Measurements from ENCODE around the gene OVCA2. TPM values are rescaled to one million over a fixed set of nuclear protein-coding genes. Genes with fewer than 3 reads are reported as not detected.

Gene OVCA2
- total RNA-seq, 1 experiment from 2014 or later: 27.3 TPM

- ChIA-PET POLR2A (no interaction called here), CTCF (no interaction called here), RAD21 (ENCODE audit: low non-redundant PET in 1 of 2, low total read pairs in 2 of 2, uncharacterized antibody in 2 of 2, unreplicated experiment in 2 of 2) (no interaction called here)
- Histone ChIP-seq H3K9me2 (ENCODE audit: insufficient read depth) (no peaks in the 10 kb centered on the region), H3K4me2 (ENCODE audit: low read length) (no peak overlapping the region), H3K27me3 (ENCODE audit: insufficient read depth, low read length) (no peaks in the 10 kb centered on the region), H3K9ac (ENCODE audit: low read length) (no peak overlapping the region), H3K4me3 (replicated peaks in 1 of 2; ENCODE audit: low read depth in 1 of 2, low read length in 2 of 2) (no peak overlapping the region), H3K36me3 (ENCODE audit: control insufficient read depth in 1 of 2, insufficient read depth in 2 of 2, low read length in 2 of 2) (no peaks in the 10 kb centered on the region), H4K20me1 (ENCODE audit: insufficient read depth) (no peaks in the 10 kb centered on the region), H2AFZ (ENCODE audit: low read depth, low read length, poor library complexity, severe bottlenecking) (no peak overlapping the region), H3K27ac (ENCODE audit: low read depth, low read length) (no peak overlapping the region), H3K9me3 (ENCODE audit: control insufficient read depth in 1 of 2, insufficient read depth in 1 of 2, low read depth in 1 of 2, low read length in 2 of 2) (no peaks in the 10 kb centered on the region), H3K79me2 (ENCODE audit: insufficient read depth, low read length) (no peaks in the 10 kb centered on the region), H3K4me1 (ENCODE audit: control insufficient read depth in 1 of 2, insufficient read depth in 2 of 2, low read length in 2 of 2) (peaks cover 8 to 16% of the 10 kb centered on the region in 2 experiments; a peak in 3 of 4 replicates)
- DNase-seq (ENCODE audit: low read depth, low spot score) (no peak), ATAC-seq (no peak)
- intact Hi-C loops (cut with micrococcal nuclease): no loop called here
- no TSS peak for BruUV-seq (replicated peaks)
- TF ChIP-seq SRF (IDR thresholded peaks at IDR 0.05; ENCODE audit: low read depth) (no peak), FOSL1 (IDR thresholded peaks at IDR 0.05; ENCODE audit: low read depth) (no peak), ZBTB33 (IDR thresholded peaks at IDR 0.05; ENCODE audit: extremely low read depth, insufficient replicate concordance, low read length) (no peak), YY1 (IDR thresholded peaks at IDR 0.05; ENCODE audit: extremely low read depth, insufficient replicate concordance, low read depth, low read length) (no peak), CEBPB (IDR thresholded peaks at IDR 0.05; ENCODE audit: low read depth) (no peak), CBX3 (IDR thresholded peaks at IDR 0.05; ENCODE audit: low read depth) (no peak)
These were observed 47.1 kb upstream of the OVCA2 start for GRCh38 chr17:1994707-1995106.

GRCh38 chr17:1995321-1995892 lies 46.4 kb upstream of the OVCA2 start:
- ATAC-seq (no peak), DNase-seq (ENCODE audit: low read depth, low spot score) (no peak)
- H3K9ac ChIP-seq (ENCODE audit: low read length): no peak overlapping the region
- no TSS peak for BruUV-seq (replicated peaks)
- H4K20me1 ChIP-seq (ENCODE audit: insufficient read depth): no peaks in the 10 kb centered on the region
- H3K9me3 ChIP-seq (ENCODE audit: control insufficient read depth in 1 of 2, insufficient read depth in 1 of 2, low read depth in 1 of 2, low read length in 2 of 2): no peaks in the 10 kb centered on the region
- ChIA-PET POLR2A (no interaction called here), CTCF (no interaction called here), RAD21 (ENCODE audit: low non-redundant PET in 1 of 2, low total read pairs in 2 of 2, uncharacterized antibody in 2 of 2, unreplicated experiment in 2 of 2) (no interaction called here)
- no peaks in the 10 kb centered on the region for H3K36me3 ChIP-seq (ENCODE audit: control insufficient read depth in 1 of 2, insufficient read depth in 2 of 2, low read length in 2 of 2)
- no peaks in the 10 kb centered on the region for H3K27me3 ChIP-seq (ENCODE audit: insufficient read depth, low read length)
- H2AFZ ChIP-seq (ENCODE audit: low read depth, low read length, poor library complexity, severe bottlenecking): no peak overlapping the region
- H3K4me3 ChIP-seq (replicated peaks in 1 of 2; ENCODE audit: low read depth in 1 of 2, low read length in 2 of 2): no peak overlapping the region
- H3K79me2 ChIP-seq (ENCODE audit: insufficient read depth, low read length): no peaks in the 10 kb centered on the region
- H3K4me2 ChIP-seq (ENCODE audit: low read length): no peak overlapping the region
- intact Hi-C loops (cut with micrococcal nuclease): no loop called here
- H3K4me1 ChIP-seq (ENCODE audit: control insufficient read depth in 1 of 2, insufficient read depth in 2 of 2, low read length in 2 of 2): peaks cover 11 to 20% of the 10 kb centered on the region in 2 experiments; a peak in 3 of 4 replicates
- H3K9me2 ChIP-seq (ENCODE audit: insufficient read depth): no peaks in the 10 kb centered on the region
- no peak overlapping the region for H3K27ac ChIP-seq (ENCODE audit: low read depth, low read length)
- TF ChIP-seq CBX3 (IDR thresholded peaks at IDR 0.05; ENCODE audit: low read depth) (no peak), SP1 (IDR thresholded peaks at IDR 0.05; ENCODE audit: low read depth) (no peak), SIN3A (IDR thresholded peaks at IDR 0.05; ENCODE audit: low read depth) (no peak), EZH2 (IDR thresholded peaks at IDR 0.05) (no peak), POLR2AphosphoS5 (IDR thresholded peaks at IDR 0.05; ENCODE audit: low read depth, low read length) (no peak), ZBTB33 (IDR thresholded peaks at IDR 0.05; ENCODE audit: extremely low read depth, insufficient replicate concordance, low read length) (no peak), EGR1 (IDR thresholded peaks at IDR 0.05; ENCODE audit: low read depth) (no peak), ATF3 (IDR thresholded peaks at IDR 0.05) (no peak), JUND (IDR thresholded peaks at IDR 0.05) (no peak), EZH2phosphoT487 (IDR thresholded peaks at IDR 0.05; ENCODE audit: borderline replicate concordance) (no peak), ELF1 (IDR thresholded peaks at IDR 0.05; ENCODE audit: borderline replicate concordance, low read depth) (no peak), YY1 (IDR thresholded peaks at IDR 0.05; ENCODE audit: extremely low read depth, insufficient replicate concordance, low read depth, low read length) (no peak), MAX (IDR thresholded peaks at IDR 0.05) (no peak), CEBPB (IDR thresholded peaks at IDR 0.05; ENCODE audit: low read depth) (no peak), RAD21 (IDR thresholded peaks at IDR 0.05; ENCODE audit: low read depth) (no peak), ZNF274 (IDR thresholded peaks at IDR 0.05; ENCODE audit: low read depth, low read length) (no peak)

Data from HCT116 (cell line).